ENCODE measurements around the gene MAD1L1.

- TF ChIP-seq GATA3 (IDR thresholded peaks at IDR 0.05; ENCODE audit: low read depth, low read length), result no peak
- no peak for TF ChIP-seq GATA2 (IDR thresholded peaks at IDR 0.05; ENCODE audit: low read depth, low read length)
These were observed 145.0 kb downstream of the MAD1L1 start for GRCh38 chr7:2087744-2088143.
